OCI-LY1 (cell line): ENCODE results near the gene UBE2Q1.

Source experiments
- EZH2 ChIP-seq: fragments of 200-600 bp; sonication (generic), shearing (Covaris generic); IDR thresholded peaks from 2 replicates; pipeline ENCODE4 v1.8.0; 2017; ENCODE audit warnings: borderline replicate concordance, mixed run types, mild to moderate bottlenecking, antibody characterized with exemption, low read length, moderate library complexity, mixed read lengths
- TF ChIP-seq, protein P1 (sequence below): fragments of 200-600 bp; sonication (generic), shearing (Covaris generic); IDR thresholded peaks from 2 replicates; pipeline ENCODE4 v1.5.1; 2017; ENCODE audit warnings: mild to moderate bottlenecking, antibody characterized with exemption, low read length, moderate library complexity, mixed read lengths

DNA sequence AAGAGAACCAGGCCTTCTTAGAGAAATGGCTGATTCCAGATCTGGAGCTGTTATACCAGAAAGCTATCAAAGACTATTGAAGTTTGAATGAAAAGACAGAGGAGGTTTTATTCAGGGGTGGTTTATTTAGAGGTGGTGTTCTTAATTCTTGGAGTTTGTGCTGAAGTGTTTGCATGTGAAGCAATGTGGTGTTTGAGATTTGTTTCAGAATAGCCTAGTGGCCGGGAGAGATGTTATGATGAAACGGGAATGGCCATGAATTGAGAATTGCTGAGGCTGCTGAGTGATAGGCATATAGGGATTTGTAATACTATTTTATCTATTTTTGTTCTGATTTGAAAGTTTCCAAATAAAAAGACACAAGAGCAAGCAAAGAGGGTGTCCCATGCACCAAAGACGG lies 45.7 kb downstream of the UBE2Q1 start:
- no peak for TF ChIP-seq EZH2
- TF ChIP-seq, protein P1, sequence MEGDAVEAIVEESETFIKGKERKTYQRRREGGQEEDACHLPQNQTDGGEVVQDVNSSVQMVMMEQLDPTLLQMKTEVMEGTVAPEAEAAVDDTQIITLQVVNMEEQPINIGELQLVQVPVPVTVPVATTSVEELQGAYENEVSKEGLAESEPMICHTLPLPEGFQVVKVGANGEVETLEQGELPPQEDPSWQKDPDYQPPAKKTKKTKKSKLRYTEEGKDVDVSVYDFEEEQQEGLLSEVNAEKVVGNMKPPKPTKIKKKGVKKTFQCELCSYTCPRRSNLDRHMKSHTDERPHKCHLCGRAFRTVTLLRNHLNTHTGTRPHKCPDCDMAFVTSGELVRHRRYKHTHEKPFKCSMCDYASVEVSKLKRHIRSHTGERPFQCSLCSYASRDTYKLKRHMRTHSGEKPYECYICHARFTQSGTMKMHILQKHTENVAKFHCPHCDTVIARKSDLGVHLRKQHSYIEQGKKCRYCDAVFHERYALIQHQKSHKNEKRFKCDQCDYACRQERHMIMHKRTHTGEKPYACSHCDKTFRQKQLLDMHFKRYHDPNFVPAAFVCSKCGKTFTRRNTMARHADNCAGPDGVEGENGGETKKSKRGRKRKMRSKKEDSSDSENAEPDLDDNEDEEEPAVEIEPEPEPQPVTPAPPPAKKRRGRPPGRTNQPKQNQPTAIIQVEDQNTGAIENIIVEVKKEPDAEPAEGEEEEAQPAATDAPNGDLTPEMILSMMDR, result no peak
